Right cardiac atrium (tissue), 5 donors: ENCODE data around the gene HOXA7. TPM values are rescaled to one million over a fixed set of nuclear protein-coding genes. Genes with fewer than 3 reads are reported as not detected.

Source experiments
- ATAC-seq, 2 donors: fragments of 200-7000 bp; cut with Tn5 transposase; one replicate each; pipeline versions ENCODE4 v1.8.0 to v1.9.1; 2020; ENCODE audit warnings: moderate library complexity in 2 of 2, mild to moderate bottlenecking in 1 of 2
- DNase-seq, 3 donors: peaks; one replicate each; pipeline ENCODE4 v3.0.0-alpha.2; 2020
- H3K27ac ChIP-seq: one replicate; pipeline ENCODE4 v1.5.1; 2013; ENCODE audit warnings: mild to moderate bottlenecking, low read length, control low read depth, moderate library complexity
- H3K27me3 ChIP-seq: one replicate; pipeline ENCODE4 v1.6.1; 2013; ENCODE audit not compliant: control insufficient read depth, insufficient read depth
- H3K4me1 ChIP-seq: one replicate; pipeline ENCODE4 v1.6.1; 2013; ENCODE audit warnings: low read length; ENCODE audit not compliant: control insufficient read depth, insufficient read depth
- H3K4me3 ChIP-seq: one replicate; pipeline ENCODE4 v1.5.1; 2013; ENCODE audit warnings: low read length, control low read depth
- H3K9me3 ChIP-seq: one replicate; pipeline ENCODE4 v1.6.1; 2013; ENCODE audit warnings: low read length; ENCODE audit not compliant: control insufficient read depth
- WGBS: extraction: QIAGEN DNeasy Blood & Tissue Kit; methylation state at CpG from one replicate; pipeline ENCODE4 v1.1.7; 2013; 5-methylcytosine and 5-hydroxymethylcytosine counted together
- intact Hi-C, 4 donors: fragments of 100-400 bp; cut with DNase I; formaldehyde crosslinking; loops; one replicate each; pipeline versions ENCODE4 v1.11.0 to v1.14.0; 2022 to 2023
- polyA plus RNA-seq: library from polyadenylated mRNA; stranded (reverse); fragments of 200-250 nt; gene quantifications from one replicate; pipeline ENCODE4 v1.2.3, GENCODE V29; 2013
- total RNA-seq, 4 donors: library from RNA; stranded (reverse); fragmentation: NEBNext Ultra II Directional; extraction: Animal tissue kit (Norgen Biotek cat#: 25700); gene quantifications; one replicate each; pipeline ENCODE4 v1.2.1, GENCODE V29; 2021
- donor health status: healthy with polysubstance abuse.
- donor health status: DM: no; HTN: yes; CAD: no.
- donor health status: DM: no; HTN: no; CAD: no.
- donor health status: DM: no; HTN: yes; CAD: no; lungs with severe emphysema.
- donor health status: DM: yes; HTN: yes; CAD: no.

HOXA7 gene
- total and polyA plus RNA-seq, 5 donors = 0.11 TPM; not detected in 4

DNA sequence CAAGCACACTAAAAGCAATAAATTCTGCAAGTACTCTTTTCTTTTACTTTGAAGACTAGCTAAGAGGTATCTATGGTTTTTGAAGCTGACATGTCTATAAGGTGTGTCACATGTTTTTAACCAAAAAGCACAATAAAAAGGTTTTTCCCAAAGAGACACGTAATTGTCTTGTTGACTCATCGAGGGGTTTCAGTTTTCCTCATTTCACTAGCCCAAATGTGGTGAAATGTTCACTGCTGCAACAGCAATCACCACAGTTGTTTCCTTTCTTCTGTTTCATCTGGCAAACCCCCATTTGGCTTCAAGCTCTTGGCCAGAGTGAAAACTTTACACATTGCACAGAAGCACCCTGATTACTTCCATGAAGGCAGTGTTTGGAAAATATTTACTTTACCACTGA, 22.1 kb downstream of the HOXA7 start:
- no peaks in the 10 kb centered on the region for H3K27me3 ChIP-seq
- no peak overlapping the region for H3K4me3 ChIP-seq
- WGBS = 26% methylated on average over 2 of the region's 2 CpGs
- no peaks in the 10 kb centered on the region for H3K4me1 ChIP-seq
- intact Hi-C loops = no loop called here
- DNase-seq (no peak), ATAC-seq (no peak)
- no peaks in the 10 kb centered on the region for H3K9me3 ChIP-seq
- no peak overlapping the region for H3K27ac ChIP-seq

DNA sequence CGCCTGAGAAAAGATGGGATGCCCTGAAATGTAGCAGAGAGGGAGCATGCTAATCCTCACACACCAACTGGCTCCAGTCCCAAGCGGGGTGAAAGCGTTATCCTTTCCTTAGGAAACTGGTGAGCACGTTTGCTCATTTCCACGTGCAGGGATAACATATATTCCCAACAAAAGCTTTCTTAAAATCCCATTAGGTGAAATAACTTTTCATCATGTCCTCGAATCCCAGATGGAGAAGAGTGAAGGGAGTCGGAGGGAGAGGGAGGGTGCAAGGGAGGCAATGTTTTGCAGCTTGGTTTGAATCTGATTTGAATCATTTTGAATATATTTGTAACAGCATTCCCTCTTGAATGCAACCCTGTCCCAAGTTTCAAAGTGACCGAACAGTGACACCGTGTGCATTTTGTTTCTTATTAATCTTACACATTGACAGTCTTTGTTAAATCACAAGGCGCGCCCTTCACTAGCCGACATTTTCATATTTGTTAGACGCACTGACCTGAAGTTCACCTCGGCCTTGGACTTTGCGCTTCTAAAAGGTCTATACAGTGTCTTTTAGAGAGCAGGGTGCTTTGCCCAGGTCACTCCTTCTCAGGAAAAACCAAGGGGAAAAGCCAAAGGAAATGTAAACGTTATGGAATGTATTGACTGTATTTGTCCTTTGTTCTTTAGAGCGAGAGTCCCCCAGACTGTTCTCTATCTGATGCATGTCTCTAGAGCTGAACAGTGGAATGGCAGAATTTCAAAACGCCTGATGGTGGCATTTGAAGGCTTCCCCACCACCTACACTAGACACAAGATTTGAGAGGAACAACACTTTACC, 22.9 kb downstream of the HOXA7 start:
- no peaks in the 10 kb centered on the region for H3K27me3 ChIP-seq
- DNase-seq = no peak
- no peak overlapping the region for H3K27ac ChIP-seq
- H3K9me3 ChIP-seq = no peaks in the 10 kb centered on the region
- H3K4me1 ChIP-seq = no peaks in the 10 kb centered on the region
- no peak for ATAC-seq
- WGBS = 28% methylated on average over 18 of the region's 18 CpGs
- H3K4me3 ChIP-seq = no peak overlapping the region
- intact Hi-C loops = no loop called here

- H3K27me3 ChIP-seq = no peaks in the 10 kb centered on the region
- no peaks in the 10 kb centered on the region for H3K4me1 ChIP-seq
- H3K9me3 ChIP-seq = no peaks in the 10 kb centered on the region
- H3K4me3 ChIP-seq = no peak overlapping the region
- no peak overlapping the region for H3K27ac ChIP-seq
- ATAC-seq (no peak), DNase-seq (no peak)
- 39% methylated on average over 6 of the region's 6 CpGs for WGBS
- intact Hi-C loops = no loop called here
These were observed 23.5 kb downstream of the HOXA7 start for GRCh38 chr7:27132978-27133377.

GRCh38 chr7:27132214-27132613, 24.3 kb downstream of the HOXA7 start:
- ATAC-seq = no peak
- WGBS = 57% methylated on average over 2 of the region's 2 CpGs
- Histone ChIP-seq H3K27me3 (no peaks in the 10 kb centered on the region), H3K27ac (no peak overlapping the region), H3K9me3 (no peaks in the 10 kb centered on the region), H3K4me1 (no peaks in the 10 kb centered on the region), H3K4me3 (no peak overlapping the region)
- DNase-seq = no peak
- intact Hi-C loops = no loop called here

DNA sequence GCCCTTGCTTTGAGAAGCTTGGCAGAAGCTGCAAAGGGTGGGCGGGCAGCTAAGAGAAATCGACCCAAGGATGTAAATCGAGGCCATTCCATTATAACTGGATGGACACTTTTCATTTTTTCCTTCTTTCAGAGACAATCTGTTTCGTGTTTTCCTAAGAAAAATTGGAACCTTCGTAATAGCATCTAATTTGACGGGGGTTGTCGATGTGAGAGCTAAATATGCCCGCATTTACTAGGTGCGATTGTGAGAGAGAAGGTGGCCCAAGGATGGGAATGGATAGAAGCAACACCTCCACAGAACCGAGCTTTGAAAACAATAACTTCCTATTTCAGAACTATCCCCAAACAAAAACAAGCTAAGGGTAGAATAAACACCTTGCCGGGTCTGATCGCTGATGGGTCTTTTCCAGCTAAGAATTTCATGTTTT, 25.1 kb downstream of the HOXA7 start:
- 29% methylated on average over 12 of the region's 12 CpGs for WGBS
- DNase-seq (no peak), ATAC-seq (no peak)
- H3K4me1 ChIP-seq = no peaks in the 10 kb centered on the region
- no peaks in the 10 kb centered on the region for H3K27me3 ChIP-seq
- intact Hi-C loops = no loop called here
- no peaks in the 10 kb centered on the region for H3K9me3 ChIP-seq
- H3K27ac ChIP-seq = no peak overlapping the region
- peak overlapping the region; percentile 61 for H3K4me3 ChIP-seq

GRCh38 chr7:27130540-27131389, 25.7 kb downstream of the HOXA7 start, which contains the start of gene HOXA4:
HOXA4 (minus strand) TSS chr7:27130757; CDS start chr7:27130733, 24 bp downstream.
- peak; percentile 96 to 97 for ATAC-seq
- H3K27ac ChIP-seq = peak within 1 kb of the TSS; percentile 69
- H3K4me3 ChIP-seq = peak within 1 kb of the TSS; percentile 61
- WGBS = 4% methylated on average over 67 of the region's 67 CpGs
- H3K27me3 ChIP-seq = no peaks in the 10 kb centered on the region
- H3K9me3 ChIP-seq = no peaks in the 10 kb centered on the region
- DNase-seq = peak; percentile 79 to 94 (median 93)
- H3K4me1 ChIP-seq = no peaks in the 10 kb centered on the region
- intact Hi-C loops = no loop called here

DNA sequence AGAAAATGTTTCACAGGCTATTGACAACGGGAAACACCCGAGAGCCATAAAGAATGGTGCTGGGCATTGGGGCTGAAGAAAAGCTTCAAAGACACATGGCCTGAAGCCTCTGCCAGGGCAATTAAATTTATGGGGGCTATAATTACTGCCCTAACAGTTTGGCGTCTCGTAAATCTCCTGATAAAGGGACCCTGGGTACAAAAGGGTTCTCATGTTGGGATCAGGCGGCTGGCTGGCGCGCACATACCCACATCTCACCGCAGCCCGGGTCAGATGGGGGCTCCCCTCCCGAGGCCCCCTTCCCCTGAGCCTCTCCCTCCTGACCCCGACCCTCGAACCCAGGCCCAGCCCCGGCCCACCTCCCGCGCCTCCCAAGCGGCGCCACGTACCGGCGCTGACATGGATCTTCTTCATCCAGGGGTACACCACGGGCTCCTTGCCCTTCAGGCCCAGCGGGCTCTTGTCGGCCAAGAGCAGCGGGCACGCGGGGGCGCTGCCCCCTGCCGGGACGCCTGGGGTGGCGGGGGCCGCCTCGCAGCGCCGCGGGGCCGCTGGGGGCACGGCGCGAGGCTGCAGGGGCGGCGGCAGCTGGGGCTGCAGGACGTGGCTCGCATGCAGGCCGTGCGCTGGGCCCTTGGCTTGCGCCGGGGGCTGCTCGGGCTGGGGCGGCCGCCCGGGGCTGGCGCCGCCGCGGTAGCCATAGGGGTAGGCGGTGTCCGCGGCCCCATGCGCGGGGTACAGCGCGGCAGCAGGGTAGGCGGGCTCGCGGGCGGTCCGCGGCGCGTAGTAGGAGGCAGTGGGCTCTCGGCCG, 26.5 kb downstream of the HOXA7 start:
- Histone ChIP-seq H3K27me3 (no peaks in the 10 kb centered on the region), H3K4me3 (peak overlapping the region; percentile 61), H3K27ac (peak overlapping the region; percentile 58), H3K4me1 (no peaks in the 10 kb centered on the region), H3K9me3 (no peaks in the 10 kb centered on the region)
- ATAC-seq (peak; percentile 26 to 34), DNase-seq (peak in 2 of 3 donors; percentile 71 to 74)
- WGBS = 7% methylated on average over 72 of the region's 72 CpGs
- intact Hi-C loops = no loop called here

DNA sequence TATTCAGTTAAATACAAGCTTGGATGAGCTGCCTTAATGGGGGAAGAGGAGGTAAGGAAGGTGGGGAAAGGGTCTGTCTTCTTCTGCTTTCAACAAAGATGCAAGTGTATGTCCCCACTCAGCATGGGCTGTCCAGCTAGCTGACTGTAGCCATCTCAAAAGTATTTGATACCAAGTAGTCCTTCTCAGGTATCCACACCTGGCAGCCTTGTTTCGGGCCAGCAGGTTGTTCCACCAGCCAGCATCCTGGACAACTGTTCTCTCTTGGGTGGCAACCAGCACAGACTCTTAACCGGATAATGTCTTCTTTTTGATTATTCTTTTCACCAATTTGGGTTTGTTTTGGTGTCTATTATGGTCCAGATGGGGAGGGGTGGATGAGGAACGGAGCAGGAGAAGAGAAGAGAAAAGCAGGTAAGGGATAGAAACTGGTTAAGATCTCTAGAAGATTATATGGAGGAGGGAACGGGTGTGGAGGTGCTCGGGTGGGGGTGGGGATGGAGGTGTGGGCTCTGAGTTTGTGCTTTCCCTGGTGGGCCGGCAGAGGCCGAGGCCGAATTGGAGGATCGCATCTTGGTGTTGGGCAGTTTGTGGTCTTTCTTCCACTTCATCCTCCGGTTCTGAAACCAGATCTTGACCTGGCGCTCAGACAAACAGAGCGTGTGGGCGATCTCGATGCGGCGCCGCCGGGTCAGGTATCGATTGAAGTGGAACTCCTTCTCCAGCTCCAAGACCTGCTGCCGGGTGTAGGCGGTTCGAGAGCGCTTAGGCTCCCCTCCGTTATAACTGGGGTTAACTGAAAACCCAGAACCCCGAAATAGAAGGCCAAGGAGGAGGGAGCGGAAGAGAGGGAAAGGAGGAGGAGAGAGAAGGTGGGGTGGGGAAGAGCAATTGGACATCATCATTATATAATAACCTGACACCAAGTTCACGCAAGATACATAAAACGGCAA, 27.4 kb downstream of the HOXA7 start:
- no peak overlapping the region for H3K27ac ChIP-seq
- no peak for ATAC-seq
- H3K9me3 ChIP-seq = no peaks in the 10 kb centered on the region
- H3K4me1 ChIP-seq = no peaks in the 10 kb centered on the region
- H3K27me3 ChIP-seq = no peaks in the 10 kb centered on the region
- H3K4me3 ChIP-seq = no peak overlapping the region
- 36% methylated on average over 28 of the region's 28 CpGs for WGBS
- no peak for DNase-seq
- intact Hi-C loops = no loop called here

- DNase-seq (no peak), ATAC-seq (no peak)
- H3K4me3 ChIP-seq = no peak overlapping the region
- H3K27ac ChIP-seq = no peak overlapping the region
- H3K9me3 ChIP-seq = no peaks in the 10 kb centered on the region
- 34% methylated on average over 2 of the region's 2 CpGs for WGBS
- no peaks in the 10 kb centered on the region for H3K4me1 ChIP-seq
- intact Hi-C loops = no loop called here
- H3K27me3 ChIP-seq = no peaks in the 10 kb centered on the region
These were observed 28.4 kb downstream of the HOXA7 start for GRCh38 chr7:27128034-27128433.
